GM19467 (cell line): ENCODE results near the gene TNRC6A.
"Not testable (repeated sequence)": the region's sequence is repeated elsewhere in the genome, so short reads cannot be mapped to it uniquely, and the experiment has no call there.

ENCODE experiments used
- ATAC-seq: cut with Tn5 transposase; IDR thresholded peaks from one replicate; pipeline ENCODE4 v1.9.1; 2021; ENCODE audit warnings: mild to moderate bottlenecking, moderate library complexity; ENCODE audit not compliant: unreplicated experiment

Gene TNRC6A

GRCh38 chr16:24729243-24729950, at the start of gene TNRC6A:
TNRC6A (plus strand) TSS chr16:24729651; CDS start chr16:24729842, 191 bp downstream.
- peak; percentile 94 for ATAC-seq

- no peak for ATAC-seq
Measured at GRCh38 chr16:24681793-24682192, 47.7 kb upstream of the TNRC6A start.

GRCh38 chr16:24683250-24683649, 46.2 kb upstream of the TNRC6A start:
- ATAC-seq = no peak

DNA sequence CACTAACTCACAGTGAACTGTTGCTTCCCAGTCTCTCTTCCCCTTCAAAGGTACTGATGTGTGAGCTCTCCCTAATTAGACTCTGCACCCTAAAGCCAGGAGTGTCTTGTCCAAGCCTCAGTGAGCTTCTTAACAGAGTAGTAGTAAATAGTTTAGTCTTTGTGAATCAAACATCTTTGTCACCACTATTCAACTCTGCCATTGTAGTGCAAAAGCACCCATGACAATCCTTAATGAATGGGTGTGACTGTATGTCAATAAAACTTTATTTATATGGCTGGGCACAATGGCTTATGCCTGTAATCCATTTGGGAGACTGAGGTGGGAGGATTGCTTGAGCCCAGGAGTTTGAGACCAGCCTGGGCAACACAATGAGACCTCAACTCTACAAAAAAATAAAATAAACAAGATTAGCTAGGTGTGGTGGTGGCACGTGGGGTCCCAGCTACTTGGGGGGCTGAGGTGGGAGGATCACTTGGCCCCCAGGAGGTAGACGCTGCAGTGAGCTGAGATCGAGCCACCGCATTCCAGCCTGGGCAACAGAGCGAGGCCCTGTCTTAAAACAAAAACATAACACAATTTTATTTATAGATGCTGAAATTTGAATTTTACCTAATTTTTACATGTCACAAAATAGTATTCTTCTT, 45.5 kb upstream of the TNRC6A start:
- ATAC-seq = no peak

- no peak for ATAC-seq
Measured at GRCh38 chr16:24685539-24686432, 43.7 kb upstream of the TNRC6A start.

DNA sequence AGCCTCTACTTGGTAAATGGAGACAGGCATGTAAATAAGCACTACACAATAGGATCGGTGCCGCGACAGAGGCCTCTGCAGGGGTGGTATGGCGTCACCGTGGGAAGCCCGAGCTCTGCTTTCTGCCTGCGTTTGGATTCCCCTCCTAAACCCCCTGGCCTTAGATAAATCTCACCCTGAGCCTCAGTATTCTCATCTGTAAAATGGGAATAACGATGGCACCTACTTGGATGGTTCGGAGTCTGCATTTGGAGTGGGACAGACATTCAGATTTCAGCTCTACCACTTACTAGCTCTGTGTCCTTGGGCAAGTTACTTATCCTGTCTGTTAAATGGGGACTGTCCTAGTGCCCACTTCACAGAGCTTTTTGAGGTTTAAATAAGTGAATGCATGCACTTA, 42.8 kb upstream of the TNRC6A start:
- ATAC-seq = no peak

GRCh38 chr16:24688359-24688758, 41.1 kb upstream of the TNRC6A start:
- no peak for ATAC-seq

- no peak for ATAC-seq
Measured at GRCh38 chr16:24689128-24689527, 40.3 kb upstream of the TNRC6A start.

- no peak for ATAC-seq
Measured at GRCh38 chr16:24692854-24693253, 36.6 kb upstream of the TNRC6A start.

DNA sequence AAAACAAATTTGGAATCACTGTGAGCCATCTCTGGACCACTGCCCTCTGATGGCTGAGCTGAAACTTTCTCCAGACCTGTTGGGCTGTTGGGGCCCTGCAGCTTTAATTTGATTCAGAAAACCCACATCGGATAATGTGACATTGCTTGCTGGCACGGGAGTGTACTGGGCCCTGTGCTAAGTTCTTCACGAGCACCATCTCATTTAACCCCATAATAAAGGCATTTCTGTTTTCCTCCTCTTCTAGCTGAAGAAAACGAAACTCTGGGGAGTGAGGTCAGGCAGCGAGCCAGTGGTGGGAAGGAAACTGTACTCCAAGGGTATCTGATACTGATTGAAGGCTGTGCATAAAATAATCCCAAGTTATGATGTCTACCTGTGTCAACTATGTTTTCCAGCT, 34.5 kb upstream of the TNRC6A start:
- no peak for ATAC-seq

- ATAC-seq = no peak
Measured at GRCh38 chr16:24696699-24697098, 32.8 kb upstream of the TNRC6A start.

DNA sequence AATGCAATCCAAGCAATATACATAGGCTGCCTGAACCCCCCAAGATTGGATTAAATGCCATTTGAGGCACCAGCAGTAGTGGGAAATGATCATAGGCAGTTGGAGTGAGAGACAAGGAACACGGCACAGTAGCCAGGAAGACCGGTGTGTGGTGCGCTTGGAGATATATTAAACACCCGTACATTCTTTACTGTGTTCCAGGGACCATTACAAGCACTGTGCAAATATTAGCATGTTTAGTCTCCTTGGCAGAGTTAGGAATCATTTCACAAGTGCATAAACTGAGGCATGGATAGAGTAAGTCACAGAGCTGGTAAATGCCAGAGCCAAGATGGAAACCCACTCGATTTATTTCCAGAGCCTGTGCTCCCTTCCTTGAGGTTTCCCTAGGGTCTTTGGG, 31.1 kb upstream of the TNRC6A start:
- no peak for ATAC-seq

- ATAC-seq = no peak
Measured at GRCh38 chr16:24699151-24699723, 30.2 kb upstream of the TNRC6A start.

DNA sequence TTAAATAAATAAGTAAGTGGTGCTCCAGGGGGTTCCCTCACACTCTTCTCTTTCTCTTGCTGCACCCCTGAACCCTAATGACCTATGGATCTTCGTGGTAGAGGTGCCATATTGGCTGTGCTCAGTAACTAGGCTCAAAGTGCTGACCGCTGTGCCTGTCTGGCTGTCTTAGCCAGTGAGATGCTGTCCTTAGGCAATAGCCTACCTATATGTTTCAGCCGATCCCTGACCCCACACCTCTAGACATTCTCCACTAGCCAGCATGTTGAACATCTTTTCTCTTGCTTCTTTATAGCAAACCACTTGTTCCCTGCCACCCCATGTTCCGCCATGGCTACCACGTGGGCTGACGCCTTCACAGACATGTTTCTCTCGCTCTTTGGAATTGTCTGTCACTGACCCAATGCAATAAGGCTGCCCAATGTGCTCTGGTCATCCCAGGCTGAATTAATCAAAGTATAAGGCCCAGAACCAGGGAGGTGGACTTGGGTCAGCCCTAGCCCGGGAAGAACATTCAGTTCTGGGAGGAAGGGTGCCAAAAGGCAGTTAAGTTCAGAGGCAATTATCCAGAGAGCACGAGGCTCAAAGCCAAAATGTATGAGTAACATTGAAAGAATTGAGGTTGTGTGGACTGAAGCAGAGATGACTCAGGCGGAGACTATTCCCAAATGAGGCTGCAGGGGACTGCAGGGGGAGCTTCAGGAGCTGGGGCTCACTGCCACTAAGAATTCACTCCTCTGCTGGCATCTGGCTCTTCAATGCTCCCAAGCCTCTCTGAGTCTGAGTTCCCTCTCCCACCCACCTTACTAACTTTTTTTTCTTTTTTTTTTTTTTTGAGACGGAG, 28.7 kb upstream of the TNRC6A start:
- no peak for ATAC-seq

- ATAC-seq = no peak
Measured at GRCh38 chr16:24701521-24701951, 27.9 kb upstream of the TNRC6A start.

- not testable (repeated sequence) for ATAC-seq
Measured at GRCh38 chr16:24707760-24708159, 21.7 kb upstream of the TNRC6A start.

DNA sequence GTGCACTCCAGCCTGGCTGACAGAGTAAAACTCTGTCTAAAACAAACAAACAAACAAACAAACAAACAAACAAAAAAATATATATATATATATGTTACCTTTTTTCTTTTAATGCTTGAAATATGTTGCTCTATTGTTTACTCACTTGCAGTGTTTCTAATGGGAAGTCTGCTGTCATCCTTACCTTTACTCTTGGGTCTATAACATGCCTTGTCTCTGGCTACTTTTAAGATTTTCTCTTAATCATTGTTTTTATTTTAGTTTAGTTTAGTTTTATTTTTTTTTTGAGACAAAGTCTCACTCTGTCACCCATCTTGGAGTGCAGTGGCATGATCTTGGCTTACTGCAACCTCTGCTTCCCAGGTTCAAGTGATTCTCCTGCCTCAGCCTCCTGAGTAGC, 16.1 kb upstream of the TNRC6A start:
- ATAC-seq = no peak

DNA sequence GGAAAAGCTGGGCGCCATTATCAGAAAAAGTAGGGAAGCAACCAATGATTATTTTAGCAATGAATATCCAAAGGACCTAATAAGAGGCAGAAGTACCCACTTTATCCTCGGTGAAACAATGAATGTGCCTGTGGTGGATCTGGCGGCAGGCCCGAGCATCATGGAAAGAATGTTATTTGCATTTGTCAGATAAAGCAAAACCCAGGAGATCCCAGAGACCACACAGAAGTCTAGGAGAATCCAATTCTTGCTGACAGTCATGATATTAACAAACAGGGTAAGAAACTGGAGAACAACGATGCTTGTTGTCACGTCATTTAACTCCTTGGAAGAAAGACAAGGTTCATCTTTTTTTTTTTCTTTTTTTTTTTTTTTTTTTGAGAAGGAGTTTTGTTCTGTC, 12.0 kb upstream of the TNRC6A start:
- no peak for ATAC-seq

GRCh38 chr16:24718967-24719521, 10.4 kb upstream of the TNRC6A start:
- no peak for ATAC-seq

DNA sequence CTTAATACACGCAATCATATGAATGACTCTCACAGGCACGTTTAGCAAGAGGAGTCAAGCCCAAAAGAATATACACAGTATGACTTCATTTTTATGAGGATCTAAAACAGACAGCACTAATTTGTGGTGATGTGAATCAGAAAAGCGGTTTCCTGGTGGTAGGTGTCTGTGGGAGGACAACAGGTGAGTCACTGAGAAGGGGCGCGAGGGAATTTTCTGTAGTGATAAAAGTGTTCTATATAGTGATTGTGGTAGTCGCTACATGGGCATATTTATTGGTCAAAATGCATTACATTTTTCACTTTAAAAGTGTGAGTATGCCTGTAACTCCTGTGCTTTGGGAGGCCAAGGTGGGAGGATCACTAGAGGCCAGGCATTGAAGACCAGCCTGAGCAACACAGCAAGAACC, 7.6 kb upstream of the TNRC6A start:
- no peak for ATAC-seq
